Measurements from ENCODE around the gene SLC4A1.

Gene SLC4A1

DNA sequence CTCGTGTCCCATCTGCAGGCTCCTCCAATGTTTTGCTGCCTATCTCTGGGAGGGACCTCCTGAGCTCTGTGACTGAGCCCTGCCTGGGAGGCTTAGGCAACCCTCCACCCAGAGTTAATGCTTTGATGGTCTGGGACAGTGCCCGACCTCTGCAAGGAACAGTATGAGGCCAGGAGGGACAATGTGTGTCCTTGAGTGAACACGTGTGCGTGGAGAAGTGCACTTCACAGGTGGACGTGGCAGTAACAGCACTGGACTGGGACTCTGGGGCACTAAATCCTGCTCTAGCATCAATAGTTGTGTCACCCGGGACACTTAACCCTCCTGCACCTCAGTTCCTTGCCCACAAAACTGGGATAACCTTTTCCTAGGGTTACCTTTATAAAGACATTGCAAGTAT is 53.0 kb downstream of the SLC4A1 start:
- Histone ChIP-seq H3K9ac (ENCODE audit: low read length) (no peak overlapping the region), H3K27ac (ENCODE audit: low read length) (no peak overlapping the region), H3K27me3 (replicated peaks; ENCODE audit: insufficient read depth, low read length) (no peaks in the 10 kb centered on the region), H3K79me2 (ENCODE audit: low read length) (peaks cover 39% of the 10 kb centered on the region), H3K9me3 (replicated peaks; ENCODE audit: insufficient read depth, low read length) (no peaks in the 10 kb centered on the region), H2AFZ (ENCODE audit: low read length) (no peak overlapping the region), H3K36me3 (replicated peaks; ENCODE audit: insufficient read depth, low read length) (peaks cover 14% of the 10 kb centered on the region), H3K4me1 (ENCODE audit: low read length) (peaks cover 33% of the 10 kb centered on the region), H3K4me3 (ENCODE audit: low read length) (no peak overlapping the region), H3F3A (ENCODE audit: insufficient read depth, low read length) (peaks cover 24% of the 10 kb centered on the region; the same call in 1 of the 2 replicates), H4K20me1 (ENCODE audit: insufficient read depth, low read length) (no peaks in the 10 kb centered on the region), H3K4me2 (ENCODE audit: low read depth, low read length) (no peak overlapping the region), H3K9me2 (replicated peaks; ENCODE audit: insufficient read depth, low read length) (no peaks in the 10 kb centered on the region)
- TF ChIP-seq, protein P1, sequence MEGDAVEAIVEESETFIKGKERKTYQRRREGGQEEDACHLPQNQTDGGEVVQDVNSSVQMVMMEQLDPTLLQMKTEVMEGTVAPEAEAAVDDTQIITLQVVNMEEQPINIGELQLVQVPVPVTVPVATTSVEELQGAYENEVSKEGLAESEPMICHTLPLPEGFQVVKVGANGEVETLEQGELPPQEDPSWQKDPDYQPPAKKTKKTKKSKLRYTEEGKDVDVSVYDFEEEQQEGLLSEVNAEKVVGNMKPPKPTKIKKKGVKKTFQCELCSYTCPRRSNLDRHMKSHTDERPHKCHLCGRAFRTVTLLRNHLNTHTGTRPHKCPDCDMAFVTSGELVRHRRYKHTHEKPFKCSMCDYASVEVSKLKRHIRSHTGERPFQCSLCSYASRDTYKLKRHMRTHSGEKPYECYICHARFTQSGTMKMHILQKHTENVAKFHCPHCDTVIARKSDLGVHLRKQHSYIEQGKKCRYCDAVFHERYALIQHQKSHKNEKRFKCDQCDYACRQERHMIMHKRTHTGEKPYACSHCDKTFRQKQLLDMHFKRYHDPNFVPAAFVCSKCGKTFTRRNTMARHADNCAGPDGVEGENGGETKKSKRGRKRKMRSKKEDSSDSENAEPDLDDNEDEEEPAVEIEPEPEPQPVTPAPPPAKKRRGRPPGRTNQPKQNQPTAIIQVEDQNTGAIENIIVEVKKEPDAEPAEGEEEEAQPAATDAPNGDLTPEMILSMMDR (IDR thresholded peaks at IDR 0.05; ENCODE audit: low read length), result no peak
- no peak for TF ChIP-seq EZH2phosphoT487 (IDR thresholded peaks at IDR 0.05; ENCODE audit: low read length)
- no peak for TF ChIP-seq EZH2 (optimal IDR thresholded peaks at IDR 0.05; ENCODE audit: low read depth, low read length)
- DNase-seq, result no peak

DNA sequence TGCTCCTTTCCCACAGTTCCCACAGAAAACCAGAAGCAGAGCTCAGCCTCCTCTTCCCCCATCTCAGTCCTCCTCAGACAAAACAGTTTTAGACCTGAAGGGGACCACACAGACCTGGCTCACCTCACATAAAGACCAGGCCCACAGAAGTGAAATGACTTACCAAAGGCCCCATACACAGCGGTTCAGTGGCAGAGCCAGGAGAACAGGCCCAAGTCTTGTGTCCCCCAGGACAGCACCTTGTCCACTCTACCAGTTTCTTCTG is 53.8 kb downstream of the SLC4A1 start:
- Histone ChIP-seq H3K4me3 (ENCODE audit: low read length) (no peak overlapping the region), H3K79me2 (ENCODE audit: low read length) (peaks cover 46% of the 10 kb centered on the region), H3K4me1 (ENCODE audit: low read length) (peaks cover 36% of the 10 kb centered on the region), H3F3A (ENCODE audit: insufficient read depth, low read length) (peaks cover 24% of the 10 kb centered on the region; the same call in 1 of the 2 replicates), H3K9ac (ENCODE audit: low read length) (no peak overlapping the region), H3K27me3 (replicated peaks; ENCODE audit: insufficient read depth, low read length) (no peaks in the 10 kb centered on the region), H3K4me2 (ENCODE audit: low read depth, low read length) (no peak overlapping the region), H3K9me3 (replicated peaks; ENCODE audit: insufficient read depth, low read length) (no peaks in the 10 kb centered on the region), H4K20me1 (ENCODE audit: insufficient read depth, low read length) (no peaks in the 10 kb centered on the region), H3K27ac (ENCODE audit: low read length) (no peak overlapping the region), H3K9me2 (replicated peaks; ENCODE audit: insufficient read depth, low read length) (no peaks in the 10 kb centered on the region), H3K36me3 (replicated peaks; ENCODE audit: insufficient read depth, low read length) (peaks cover 14% of the 10 kb centered on the region), H2AFZ (ENCODE audit: low read length) (no peak overlapping the region)
- TF ChIP-seq EZH2phosphoT487 (IDR thresholded peaks at IDR 0.05; ENCODE audit: low read length) (no peak), EZH2 (optimal IDR thresholded peaks at IDR 0.05; ENCODE audit: low read depth, low read length) (no peak)
- TF ChIP-seq, protein P1 (IDR thresholded peaks at IDR 0.05; ENCODE audit: low read length), result no peak
- DNase-seq, result no peak

DNA sequence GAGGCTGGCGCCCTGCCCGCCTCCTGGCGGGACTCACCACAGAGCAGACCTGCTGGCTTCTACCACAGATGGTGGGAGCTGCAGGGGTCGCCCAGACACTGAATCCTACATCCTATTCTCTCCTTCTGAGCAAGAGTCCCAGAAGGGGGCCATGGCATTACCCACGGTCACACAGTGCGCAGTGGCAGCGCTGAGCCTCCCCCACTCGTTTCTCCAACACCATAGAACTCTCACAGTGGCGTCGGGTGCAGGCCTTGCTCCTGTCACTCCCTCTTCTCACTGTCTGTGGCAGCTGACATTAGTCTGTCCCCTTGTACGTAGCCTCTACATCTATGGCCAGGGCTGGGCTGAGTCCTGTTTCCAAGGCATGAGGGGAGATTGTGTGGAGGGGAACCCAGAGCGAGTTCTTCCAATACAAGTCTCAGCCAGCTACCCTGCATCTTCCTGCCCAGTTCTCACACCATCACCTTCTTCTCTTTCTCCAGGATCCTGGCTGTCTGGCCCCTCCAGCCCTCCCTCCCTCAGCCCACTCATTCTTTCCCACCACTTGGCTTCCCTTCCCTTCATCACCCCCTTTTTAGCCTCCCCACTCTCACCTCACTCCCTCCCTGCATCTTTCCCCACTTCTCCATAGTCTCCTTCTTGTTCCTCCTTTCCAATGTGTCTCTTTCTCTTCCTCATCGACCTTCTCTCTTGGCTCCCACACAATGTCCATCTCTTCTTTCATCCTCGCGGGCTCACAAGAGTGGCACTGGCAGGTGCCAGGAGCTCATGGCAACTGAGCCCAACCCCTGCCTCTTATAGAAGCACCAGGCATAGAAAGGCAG is 54.3 kb downstream of the SLC4A1 start:
- Histone ChIP-seq H4K20me1 (ENCODE audit: insufficient read depth, low read length) (no peaks in the 10 kb centered on the region), H3K9ac (ENCODE audit: low read length) (no peak overlapping the region), H3K27ac (ENCODE audit: low read length) (no peak overlapping the region), H3K9me3 (replicated peaks; ENCODE audit: insufficient read depth, low read length) (no peaks in the 10 kb centered on the region), H3K27me3 (replicated peaks; ENCODE audit: insufficient read depth, low read length) (no peaks in the 10 kb centered on the region), H2AFZ (ENCODE audit: low read length) (no peak overlapping the region), H3K9me2 (replicated peaks; ENCODE audit: insufficient read depth, low read length) (no peaks in the 10 kb centered on the region), H3F3A (ENCODE audit: insufficient read depth, low read length) (peaks cover 24% of the 10 kb centered on the region; the same call in 1 of the 2 replicates), H3K4me2 (ENCODE audit: low read depth, low read length) (no peak overlapping the region), H3K79me2 (ENCODE audit: low read length) (peaks cover 47% of the 10 kb centered on the region), H3K4me3 (ENCODE audit: low read length) (no peak overlapping the region), H3K4me1 (ENCODE audit: low read length) (peaks cover 36% of the 10 kb centered on the region), H3K36me3 (replicated peaks; ENCODE audit: insufficient read depth, low read length) (peaks cover 14% of the 10 kb centered on the region)
- TF ChIP-seq EZH2phosphoT487 (IDR thresholded peaks at IDR 0.05; ENCODE audit: low read length) (no peak), EZH2 (optimal IDR thresholded peaks at IDR 0.05; ENCODE audit: low read depth, low read length) (no peak)
- TF ChIP-seq, protein P1 (IDR thresholded peaks at IDR 0.05; ENCODE audit: low read length), result no peak
- no peak for DNase-seq

Data from MM.1S (cell line).